IMR-90 (cell line): Measurements from ENCODE around the gene SMAD7. TPM values are rescaled to one million over a fixed set of nuclear protein-coding genes. Genes with fewer than 3 reads are reported as not detected.

Experiments
- ATAC-seq: fragments of 200-7000 bp; cut with Tn5 transposase; 2 replicates; pipeline ENCODE4 v1.9.1; 2020; ENCODE audit warnings: low read depth, mild to moderate bottlenecking, moderate library complexity
- BruUV-seq: library from RNA; stranded (reverse); fragments of 400-500 nt; replicated peaks from 2 replicates; lab custom pipeline; 2021; lab: Mats Ljungman, UMichigan
- CTCF ChIA-PET: fragments of 300-600 bp; formaldehyde crosslinking; extraction: SDS; loops from one replicate; lab custom pipeline; 2021; ENCODE audit warnings: antibody characterized with exemption; lab: Yijun Ruan, JAX
- POLR2A ChIA-PET: fragments of 300-600 bp; sonication (Branson Sonifier 250); formaldehyde crosslinking; loops from one replicate; lab custom pipeline; 2022; ENCODE audit warnings: antibody characterized with exemption; ENCODE audit not compliant: unreplicated experiment; lab: Charles Lee
- DNase-seq: peaks from one replicate; pipeline ENCODE4 v3.0.0; 2013
- H2AFZ ChIP-seq: replicated peaks from 2 replicates; pipeline ENCODE3; 2013; ENCODE audit warnings: low read length, mild to moderate bottlenecking; ENCODE audit not compliant: poor library complexity
- H2AK5ac ChIP-seq: 2 replicates; pipeline ENCODE4 v1.6.1; 2013; ENCODE audit warnings: low read depth, low read length, inconsistent platforms
- H2AK9ac ChIP-seq: replicated peaks from 2 replicates; pipeline ENCODE3; 2013; ENCODE audit warnings: mild to moderate bottlenecking, low read depth, low read length, moderate library complexity; ENCODE audit not compliant: poor library complexity
- H2BK120ac ChIP-seq: 2 replicates; pipeline ENCODE4 v1.6.1; 2013; ENCODE audit warnings: low read depth, low read length, inconsistent platforms
- H2BK15ac ChIP-seq: 3 replicates; pipeline ENCODE4 v1.6.1; 2013; ENCODE audit warnings: low read depth, low read length, inconsistent platforms
- H2BK20ac ChIP-seq: 2 replicates; pipeline ENCODE4 v1.6.1; 2013; ENCODE audit warnings: low read depth, mild to moderate bottlenecking, inconsistent platforms, low read length, moderate library complexity
- H2BK5ac ChIP-seq: 2 replicates; pipeline ENCODE4 v1.6.1; 2013; ENCODE audit warnings: mild to moderate bottlenecking, low read depth, low read length, inconsistent platforms; ENCODE audit not compliant: poor library complexity, severe bottlenecking
- H3K14ac ChIP-seq: replicated peaks from 2 replicates; pipeline ENCODE4 v1.6.1; 2013; ENCODE audit warnings: low read depth, low read length, inconsistent platforms
- H3K18ac ChIP-seq: 2 replicates; pipeline ENCODE4 v1.6.1; 2013; ENCODE audit warnings: low read depth, low read length, control low read depth
- H3K23ac ChIP-seq: 2 replicates; pipeline ENCODE4 v1.6.1; 2013; ENCODE audit warnings: low read depth, low read length, inconsistent platforms
- H3K27ac ChIP-seq: 2 replicates; pipeline ENCODE4 v1.5.1; 2013; ENCODE audit warnings: mild to moderate bottlenecking, control low read depth, low read length; ENCODE audit not compliant: insufficient read depth
- H3K27me3 ChIP-seq: 2 replicates; pipeline ENCODE4 v1.6.1; 2013; ENCODE audit warnings: low read length; ENCODE audit not compliant: control insufficient read depth, insufficient read depth
- H3K36me3 ChIP-seq: 2 replicates; pipeline ENCODE4 v1.6.1; 2013; ENCODE audit warnings: low read length, mixed read lengths; ENCODE audit not compliant: control insufficient read depth, insufficient read depth
- H3K4ac ChIP-seq: 2 replicates; pipeline ENCODE4 v1.6.1; 2013; ENCODE audit warnings: low read depth, low read length, inconsistent platforms
- H3K4me1 ChIP-seq: 2 replicates; pipeline ENCODE4 v1.6.1; 2013; ENCODE audit warnings: low read length, mixed read lengths; ENCODE audit not compliant: control insufficient read depth, insufficient read depth
- H3K4me2 ChIP-seq: 2 replicates; pipeline ENCODE4 v1.6.1; 2013; ENCODE audit warnings: low read depth, mild to moderate bottlenecking, control low read depth, low read length, moderate library complexity
- H3K4me3 ChIP-seq: 2 replicates; pipeline ENCODE4 v1.5.1; 2013; ENCODE audit warnings: low read depth, mild to moderate bottlenecking, control low read depth, low read length, moderate library complexity; ENCODE audit not compliant: insufficient read depth
- H3K56ac ChIP-seq: 2 replicates; pipeline ENCODE4 v1.6.1; 2013; ENCODE audit warnings: low read length, inconsistent platforms; ENCODE audit not compliant: insufficient read depth; ENCODE audit errors: extremely low read depth
- H3K79me1 ChIP-seq, 2 experiments: 2 replicates each; pipeline ENCODE4 v1.6.1; 2013; ENCODE audit warnings: low read length in 2 of 2, inconsistent platforms in 1 of 2, low read depth in 1 of 2
- H3K9ac ChIP-seq: 2 replicates; pipeline ENCODE4 v1.6.1; 2013; ENCODE audit warnings: low read depth, low read length, control low read depth
- H3K9me1 ChIP-seq: 2 replicates; pipeline ENCODE4 v1.6.1; 2013; ENCODE audit warnings: low read length, inconsistent platforms; ENCODE audit not compliant: insufficient read depth
- H3K9me3 ChIP-seq: 2 replicates; pipeline ENCODE4 v1.6.1; 2013; ENCODE audit warnings: low read length; ENCODE audit not compliant: control insufficient read depth, insufficient read depth
- H4K20me1 ChIP-seq: 2 replicates; pipeline ENCODE4 v1.6.1; 2013; ENCODE audit warnings: low read length, inconsistent platforms; ENCODE audit not compliant: insufficient read depth
- H4K5ac ChIP-seq: 2 replicates; pipeline ENCODE4 v1.6.1; 2013; ENCODE audit warnings: mild to moderate bottlenecking, low read depth, low read length, control low read depth
- H4K8ac ChIP-seq, 2 experiments: 2 replicates each; pipeline ENCODE4 v1.6.1; 2013; ENCODE audit warnings: low read depth in 2 of 2, low read length in 2 of 2, control low read depth in 1 of 2, inconsistent platforms in 1 of 2
- H4K91ac ChIP-seq: 2 replicates; pipeline ENCODE4 v1.6.1; 2013; ENCODE audit warnings: low read depth, low read length, inconsistent platforms; ENCODE audit not compliant: insufficient read depth
- FOS ChIP-seq: fragments of 150-350 bp; IDR thresholded peaks from 2 replicates; pipeline ENCODE4 v1.6.1; 2016; ENCODE audit warnings: low read depth, low read length
- MXI1 ChIP-seq: IDR thresholded peaks from 2 replicates; pipeline ENCODE4 v1.6.1; 2012; ENCODE audit warnings: low read depth, mild to moderate bottlenecking, low read length, moderate library complexity, borderline replicate concordance
- POLR2A ChIP-seq: IDR thresholded peaks from 2 replicates; pipeline ENCODE4 v1.6.1; 2012; ENCODE audit warnings: mild to moderate bottlenecking, low read depth, low read length
- WGBS, 2 experiments: methylation state at CpG; one replicate each; pipeline versions ENCODE4 v1.1.5 to v1.1.7; 2013; ENCODE audit warnings: missing lambda C conversion rate in 2 of 2; ENCODE audit not compliant: insufficient read length in 1 of 2; ENCODE audit errors: extremely low coverage in 2 of 2; 5-methylcytosine and 5-hydroxymethylcytosine counted together
- dilution Hi-C: fragments of 300-500 bp; cut with HindIII; formaldehyde crosslinking; loops from one replicate; pipeline ENCODE4 v1.14.3; 2018; ENCODE audit warnings: low sequenced_read_pairs; ENCODE audit not compliant: unreplicated experiment
- in situ Hi-C: fragments of 300-500 bp; cut with MboI; formaldehyde crosslinking; loops from 3 replicates; pipeline ENCODE4 v1.14.3; 2019; ENCODE audit warnings: low sequenced_read_pairs, inconsistent platforms, mixed read lengths
- intact Hi-C: fragments of 100-400 bp; cut with micrococcal nuclease; formaldehyde crosslinking; loops from 2 replicates; pipeline ENCODE4 v1.10.0; 2022
- polyA plus RNA-seq, 3 experiments: library from polyadenylated mRNA; depleted of rRNA; stranded (reverse); fragments of >200 nt; gene quantifications; 2 replicates each; pipeline ENCODE4 v1.2.3, GENCODE V29; 2012; ENCODE audit warnings: low replicate concordance in 1 of 3
- total RNA-seq: library from RNA; depleted of rRNA; stranded (reverse); fragments of >200 nt; gene quantifications from 2 replicates; pipeline ENCODE4 v1.2.3, GENCODE V29; 2012

The SMAD7 gene
- total and polyA plus RNA-seq, 2 of the 4 experiments (the other 2 are of a cell fraction): 15.8 to 17.6 TPM

DNA sequence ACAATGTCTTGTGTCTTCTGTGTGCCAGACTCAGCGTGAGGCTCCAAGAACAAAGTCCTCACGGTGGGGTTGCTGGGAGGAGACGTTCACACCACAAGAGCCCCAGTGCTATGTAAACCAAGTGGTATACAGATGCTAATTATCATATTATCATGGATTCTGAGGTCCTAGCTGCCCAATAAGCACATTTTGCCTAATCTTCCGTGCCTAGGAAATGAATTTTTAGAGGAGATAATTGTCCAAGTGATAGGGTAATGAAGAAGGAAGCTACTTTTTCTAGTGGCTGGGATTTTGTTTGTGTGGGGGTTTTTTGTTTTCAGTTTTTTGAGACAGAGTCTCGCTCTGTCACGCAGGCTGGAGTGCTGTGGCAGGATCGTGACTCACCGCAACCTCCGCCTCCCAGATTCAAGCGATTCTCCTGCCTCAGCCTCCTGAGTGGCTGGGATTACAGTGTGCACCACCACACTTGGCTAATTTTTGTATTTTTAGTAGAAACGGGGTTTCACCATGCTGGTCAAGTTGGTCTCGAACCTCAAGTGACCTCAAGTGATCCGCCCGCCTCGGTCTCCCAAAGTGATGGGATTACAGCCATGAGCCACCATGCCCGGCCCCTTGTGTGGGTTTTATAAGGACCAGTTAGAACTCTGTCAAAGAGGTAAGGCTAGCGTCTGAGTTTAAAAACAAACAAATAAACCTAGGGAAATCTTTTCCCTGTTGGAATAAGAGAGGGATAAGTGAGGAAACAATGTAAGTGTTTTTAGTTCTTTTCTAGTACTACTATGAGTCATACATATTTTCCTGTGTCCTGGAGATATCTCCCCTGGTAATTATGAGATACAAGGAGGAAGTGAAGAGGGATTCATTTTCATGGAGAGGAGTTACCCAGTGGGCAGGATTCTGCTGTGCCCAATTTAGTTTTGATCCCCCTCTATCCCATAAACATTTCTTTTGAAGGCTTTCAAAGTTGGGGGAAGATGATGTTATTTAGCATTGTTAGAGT lies 9.5 kb upstream of the SMAD7 start:
- Histone ChIP-seq H2AK5ac (peak overlapping the region; percentile 60), H3K27ac (peak overlapping the region; percentile 69), H3K14ac (peak overlapping the region; percentile 68), H3K9me3 (no peaks in the 10 kb centered on the region), H2AFZ (peak overlapping the region; percentile 18), H4K8ac (peak overlapping the region in 1 of 2 experiments; percentile 72; a peak in 2 of 4 replicates), H3K9ac (no peak overlapping the region), H4K20me1 (no peaks in the 10 kb centered on the region), H2BK20ac (peak overlapping the region; percentile 81), H2BK120ac (peak overlapping the region; percentile 62), H3K4ac (peak overlapping the region; percentile 65; the same call in 1 of the 2 replicates), H4K91ac (no peak overlapping the region; the same call in 1 of the 2 replicates), H3K23ac (0 out of 2 replicates have a peak overlapping the region, but pooled peaks have one; percentile 8), H3K36me3 (no peaks in the 10 kb centered on the region), H3K56ac (no peak overlapping the region), H2BK5ac (peak overlapping the region; percentile 48), H3K27me3 (no peaks in the 10 kb centered on the region), H3K9me1 (peaks cover 13% of the 10 kb centered on the region), H4K5ac (no peak overlapping the region; the same call in 1 of the 2 replicates), H2BK15ac (peak overlapping the region; percentile 80; the same call in 2 of the 3 replicates), H3K4me1 (peaks cover 35% of the 10 kb centered on the region), H3K4me3 (no peak overlapping the region), H3K4me2 (no peak overlapping the region), H3K18ac (peak overlapping the region; percentile 62), H2AK9ac (peak overlapping the region; percentile 55), H3K79me1 (no peaks in the 10 kb centered on the region; a peak in 2 of 4 replicates)
- WGBS, 2 experiments: 100% methylated on average over 2 of the region's 17 CpGs; no CpG with 5 or more reads in 1 of the 2 experiments
- ChIA-PET CTCF (no interaction called here), POLR2A (interaction anchor here (0.6 kb wide), 1 partner anchor 11 kb away, joined by 3 read pairs; no protein-coding TSS in a partner anchor)
- intact Hi-C loops: no loop called here
- dilution Hi-C loops: no loop called here
- TF ChIP-seq POLR2A (no peak), FOS (peak; percentile 75), MXI1 (no peak)
- DNase-seq (peak; percentile 61), ATAC-seq (peak; percentile 34)
- no TSS peak for BruUV-seq
- in situ Hi-C loops: no loop called here
